Sigmoid colon (tissue), 7 donors: ENCODE data around the gene GRID2. TPM values are rescaled to one million over a fixed set of nuclear protein-coding genes. Genes with fewer than 3 reads are reported as not detected.

Experiments
- DNase-seq: peaks from one replicate; pipeline ENCODE4 v3.0.0-alpha.2; 2019
- H3K27ac ChIP-seq, 4 donors: fragments of 200-600 bp; sonication (generic); one replicate each; pipeline ENCODE4 v1.5.1; 2016 to 2019; ENCODE audit warnings: mild to moderate bottlenecking in 1 of 4
- H3K27me3 ChIP-seq, 3 donors: fragments of 200-600 bp; sonication (generic); one replicate each; pipeline ENCODE4 v1.5.1; 2019; ENCODE audit warnings: mild to moderate bottlenecking in 1 of 3
- H3K36me3 ChIP-seq, 4 donors: fragments of 200-600 bp; sonication (generic); one replicate each; pipeline ENCODE4 v1.5.1; 2016 to 2019
- H3K4me1 ChIP-seq, 4 donors: fragments of 200-600 bp; sonication (generic); one replicate each; pipeline ENCODE4 v1.5.1; 2017 to 2019
- H3K4me3 ChIP-seq, 4 donors: fragments of 200-600 bp; sonication (generic); one replicate each; pipeline ENCODE4 v1.5.1; 2017 to 2019; ENCODE audit warnings: mild to moderate bottlenecking in 2 of 4, moderate library complexity in 1 of 4
- H3K9me3 ChIP-seq, 4 donors: fragments of 200-600 bp in 3 of 4; sonication (generic) in 3 of 4; one replicate each; pipeline versions ENCODE4 v1.5.1 to v1.6.1; 2013 to 2019
- CTCF ChIP-seq, 4 experiments: fragments of 450-650 bp in 3 of 4; fragments of 200-600 bp in 1 of 4; IDR thresholded peaks; one replicate each; pipeline ENCODE4 v1.5.1; 2016 to 2019; ENCODE audit warnings: antibody characterized with exemption in 4 of 4, mild to moderate bottlenecking in 3 of 4, moderate library complexity in 2 of 4
- EP300 ChIP-seq, 4 donors: sonication (generic); formaldehyde crosslinking; IDR thresholded peaks; one replicate each; pipeline ENCODE4 v1.6.1; 2017; ENCODE audit warnings: antibody characterized with exemption in 4 of 4
- POLR2A ChIP-seq, 2 donors: fragments of 450-650 bp; IDR thresholded peaks; one replicate each; pipeline ENCODE4 v1.6.1; 2016; ENCODE audit warnings: antibody characterized with exemption in 2 of 2, mild to moderate bottlenecking in 2 of 2, moderate library complexity in 2 of 2
- POLR2AphosphoS5 ChIP-seq, 4 donors: sonication (generic); formaldehyde crosslinking; IDR thresholded peaks; one replicate each; pipeline ENCODE4 v1.6.1; 2017; ENCODE audit warnings: antibody characterized with exemption in 4 of 4
- WGBS, 2 donors: extraction: QIAGEN DNeasy Blood & Tissue Kit; methylation state at CpG; one replicate each; pipeline ENCODE4 v1.1.7; 2013; 5-methylcytosine and 5-hydroxymethylcytosine counted together
- intact Hi-C: fragments of 100-400 bp; cut with DNase I; formaldehyde crosslinking; loops from one replicate; pipeline ENCODE4 v1.15.1; 2023
- polyA plus RNA-seq, 3 donors: library from polyadenylated mRNA; stranded (reverse); fragments of 200-250 nt; gene quantifications; one replicate each; pipeline ENCODE4 v1.2.3, GENCODE V29; 2013
- total RNA-seq, 4 donors: library from RNA; depleted of rRNA; stranded (reverse); fragments of >200 nt; gene quantifications; one replicate each; pipeline ENCODE4 v1.1.0, GENCODE V29; 2016
- donor health status: healthy with polysubstance abuse.
- donor health status: Bipolar disorder and iron deficiency.
- donor health status: healthy.

GRID2 gene
- total and polyA plus RNA-seq, 7 donors: 0.04 to 1.9 (median 0.28) TPM; not detected in 2

GRCh38 chr4:92455329-92455839 is 151.6 kb downstream of the GRID2 start:
- Histone ChIP-seq H3K4me3 (no peak overlapping the region), H3K36me3 (no peaks in the 10 kb centered on the region), H3K27ac (no peak overlapping the region), H3K4me1 (no peaks in the 10 kb centered on the region), H3K27me3 (no peaks in the 10 kb centered on the region), H3K9me3 (no peaks in the 10 kb centered on the region)
- no peak for TF ChIP-seq POLR2A (IDR thresholded peaks at IDR 0.05)
- TF ChIP-seq EP300 (IDR thresholded peaks at IDR 0.05): no peak
- no peak for TF ChIP-seq CTCF (IDR thresholded peaks at IDR 0.05)
- no peak for TF ChIP-seq POLR2AphosphoS5 (IDR thresholded peaks at IDR 0.05)
- intact Hi-C loops: no loop called here
- DNase-seq: no peak
- WGBS, 2 donors: 76 to 77% methylated on average over 7 of the region's 7 CpGs

- TF ChIP-seq EP300 (IDR thresholded peaks at IDR 0.05) (no peak), POLR2AphosphoS5 (IDR thresholded peaks at IDR 0.05) (no peak), CTCF (IDR thresholded peaks at IDR 0.05) (no peak), POLR2A (IDR thresholded peaks at IDR 0.05) (no peak)
- H3K4me1 ChIP-seq: no peaks in the 10 kb centered on the region
- no peak for DNase-seq
- H3K36me3 ChIP-seq: no peaks in the 10 kb centered on the region
- H3K9me3 ChIP-seq: no peaks in the 10 kb centered on the region
- no peak overlapping the region for H3K4me3 ChIP-seq
- 60 to 79% methylated on average over 2 of the region's 2 CpGs for WGBS, 2 donors
- intact Hi-C loops: no loop called here
- no peak overlapping the region for H3K27ac ChIP-seq
- no peaks in the 10 kb centered on the region for H3K27me3 ChIP-seq
Observed at GRCh38 chr4:92455951-92456350, 152.2 kb downstream of the GRID2 start.

- DNase-seq: no peak
- Histone ChIP-seq H3K4me1 (no peaks in the 10 kb centered on the region), H3K27ac (no peak overlapping the region), H3K36me3 (no peaks in the 10 kb centered on the region), H3K4me3 (no peak overlapping the region), H3K9me3 (no peaks in the 10 kb centered on the region), H3K27me3 (no peaks in the 10 kb centered on the region)
- WGBS, 2 donors: 83 to 85% methylated on average over 1 of the region's 1 CpG
- intact Hi-C loops: no loop called here
- TF ChIP-seq EP300 (IDR thresholded peaks at IDR 0.05) (no peak), POLR2AphosphoS5 (IDR thresholded peaks at IDR 0.05) (no peak), POLR2A (IDR thresholded peaks at IDR 0.05) (no peak), CTCF (IDR thresholded peaks at IDR 0.05) (no peak)
Observed at GRCh38 chr4:92461732-92462131, 158.0 kb downstream of the GRID2 start.

GRCh38 chr4:92477298-92477697 is 173.5 kb downstream of the GRID2 start:
- Histone ChIP-seq H3K9me3 (no peaks in the 10 kb centered on the region), H3K4me3 (no peak overlapping the region), H3K27me3 (no peaks in the 10 kb centered on the region), H3K4me1 (no peaks in the 10 kb centered on the region), H3K27ac (no peak overlapping the region), H3K36me3 (no peaks in the 10 kb centered on the region)
- no peak for TF ChIP-seq CTCF (IDR thresholded peaks at IDR 0.05)
- no peak for TF ChIP-seq POLR2A (IDR thresholded peaks at IDR 0.05)
- no peak for TF ChIP-seq EP300 (IDR thresholded peaks at IDR 0.05)
- TF ChIP-seq POLR2AphosphoS5 (IDR thresholded peaks at IDR 0.05): no peak
- WGBS, 2 donors: 73 to 75% methylated on average over 1 of the region's 1 CpG
- intact Hi-C loops: no loop called here
- DNase-seq: no peak

GRCh38 chr4:92483341-92483740 is 179.6 kb downstream of the GRID2 start:
- TF ChIP-seq EP300 (IDR thresholded peaks at IDR 0.05): no peak
- no peak for TF ChIP-seq POLR2A (IDR thresholded peaks at IDR 0.05)
- TF ChIP-seq CTCF (IDR thresholded peaks at IDR 0.05): no peak
- no peak for TF ChIP-seq POLR2AphosphoS5 (IDR thresholded peaks at IDR 0.05)
- H3K4me3 ChIP-seq: no peak overlapping the region
- H3K27me3 ChIP-seq: no peaks in the 10 kb centered on the region
- H3K9me3 ChIP-seq: no peaks in the 10 kb centered on the region
- no peaks in the 10 kb centered on the region for H3K36me3 ChIP-seq
- 15 to 67% methylated on average over 3 of the region's 3 CpGs for WGBS, 2 donors
- no peaks in the 10 kb centered on the region for H3K4me1 ChIP-seq
- intact Hi-C loops: no loop called here
- no peak overlapping the region for H3K27ac ChIP-seq
- DNase-seq: no peak
